SH-SY5Y (cell line): ENCODE measurements around the gene PTPRD.

Experiments used
- GATA2 ChIP-seq: IDR thresholded peaks from 2 replicates; pipeline ENCODE4 v1.6.1; 2011; ENCODE audit warnings: mild to moderate bottlenecking, low read depth, low read length
- GATA3 ChIP-seq: IDR thresholded peaks from 2 replicates; pipeline ENCODE4 v1.6.1; 2011; ENCODE audit warnings: low read depth, mild to moderate bottlenecking, low read length, moderate library complexity

PTPRD gene

DNA sequence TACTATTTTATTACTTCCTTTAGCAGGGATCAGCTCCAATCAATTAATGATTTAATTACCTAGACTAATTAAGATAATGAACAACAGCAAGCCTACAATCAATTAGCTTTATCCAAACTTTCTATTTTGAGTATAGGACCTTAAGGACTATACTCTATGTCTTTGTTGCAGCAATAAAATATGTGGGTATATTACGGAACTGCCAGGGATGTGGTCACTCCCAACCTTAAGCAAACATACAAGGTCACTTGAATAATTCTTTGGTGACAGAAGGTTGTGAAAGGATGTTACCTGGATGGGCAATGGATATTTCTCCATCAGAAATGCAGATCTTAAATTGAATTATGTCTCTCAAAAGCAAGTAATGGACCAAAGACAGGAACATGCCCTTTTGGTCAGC is 1905.8 kb downstream of the PTPRD start:
- TF ChIP-seq GATA2 = no peak
- TF ChIP-seq GATA3 = no peak

DNA sequence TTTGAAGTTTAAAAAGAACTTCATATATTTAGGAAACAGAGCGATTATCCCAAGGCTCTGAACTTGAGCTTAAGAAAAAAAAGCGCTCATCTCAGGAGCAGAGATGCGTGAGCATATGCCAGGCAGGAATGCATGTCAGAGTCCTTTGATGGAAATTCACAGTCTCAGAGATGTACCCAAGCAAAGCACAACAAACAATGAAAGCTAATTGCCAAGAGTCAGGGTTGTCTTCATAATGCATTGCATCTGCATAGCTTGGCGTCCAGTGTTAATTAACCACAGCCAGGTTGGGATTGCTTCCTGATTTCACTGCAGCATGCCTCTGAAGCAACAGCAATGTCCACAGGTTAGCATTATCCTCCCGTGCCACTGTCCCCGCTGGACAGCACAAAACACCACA is 1906.3 kb downstream of the PTPRD start:
- TF ChIP-seq GATA3 = no peak
- TF ChIP-seq GATA2 = no peak

DNA sequence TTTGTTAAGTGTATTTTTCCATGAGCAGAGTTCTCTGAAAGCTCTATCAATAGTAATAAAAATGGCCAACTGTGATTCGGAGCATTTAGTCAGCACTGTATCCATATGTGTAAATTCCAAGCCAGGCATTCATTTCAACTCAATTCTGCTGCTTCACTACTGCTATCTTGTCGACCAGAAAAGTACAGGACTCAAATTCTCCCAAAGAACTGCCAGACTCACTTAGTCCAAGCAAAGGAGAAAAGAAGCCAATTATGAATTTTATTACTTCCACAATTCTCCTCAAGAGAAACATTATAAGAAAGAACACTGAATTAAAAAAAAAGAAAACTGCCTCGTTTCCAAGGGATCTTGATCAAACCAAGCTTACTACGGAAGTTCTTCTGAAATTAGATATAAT is 1906.9 kb downstream of the PTPRD start:
- no peak for TF ChIP-seq GATA3
- no peak for TF ChIP-seq GATA2

DNA sequence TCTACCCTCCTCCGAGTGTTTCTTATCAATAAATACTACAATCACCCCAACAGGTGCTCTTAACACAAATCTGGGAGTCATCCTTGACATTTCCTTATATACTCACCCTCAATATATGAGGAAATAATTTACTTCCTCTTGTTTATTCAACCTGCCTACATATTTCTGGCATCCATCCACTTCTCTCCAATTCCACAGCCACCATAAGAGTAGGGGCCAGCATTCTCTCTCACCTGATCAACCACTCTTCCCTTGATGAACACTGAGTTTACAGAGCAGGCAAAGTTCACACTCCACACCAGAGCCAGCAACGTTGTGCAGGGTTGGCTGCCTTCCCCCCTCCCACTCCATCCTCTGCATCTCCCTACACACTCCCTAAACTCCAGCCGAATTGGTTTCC is 1908.9 kb downstream of the PTPRD start:
- TF ChIP-seq GATA3 = no peak
- TF ChIP-seq GATA2 = no peak

DNA sequence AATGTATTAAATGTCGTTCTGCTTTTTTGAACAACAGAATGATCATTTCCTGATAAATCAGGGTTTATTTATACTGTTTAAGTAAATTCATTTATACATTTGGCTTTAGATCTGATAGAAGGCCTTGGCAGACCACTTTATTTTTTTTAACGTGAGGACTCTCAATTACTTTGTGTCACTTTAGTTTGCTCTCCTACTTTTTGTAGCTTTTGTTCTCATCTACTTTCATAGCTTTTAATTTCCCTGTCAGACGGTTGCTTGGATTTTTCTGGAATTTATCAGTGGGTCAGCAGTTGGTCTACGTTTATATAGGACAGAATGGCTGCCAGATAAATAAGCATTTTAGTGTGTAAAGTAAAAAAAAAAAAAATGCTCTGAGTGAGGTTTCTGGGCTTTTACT is 1910.9 kb downstream of the PTPRD start:
- TF ChIP-seq GATA3 = no peak
- TF ChIP-seq GATA2 = no peak

DNA sequence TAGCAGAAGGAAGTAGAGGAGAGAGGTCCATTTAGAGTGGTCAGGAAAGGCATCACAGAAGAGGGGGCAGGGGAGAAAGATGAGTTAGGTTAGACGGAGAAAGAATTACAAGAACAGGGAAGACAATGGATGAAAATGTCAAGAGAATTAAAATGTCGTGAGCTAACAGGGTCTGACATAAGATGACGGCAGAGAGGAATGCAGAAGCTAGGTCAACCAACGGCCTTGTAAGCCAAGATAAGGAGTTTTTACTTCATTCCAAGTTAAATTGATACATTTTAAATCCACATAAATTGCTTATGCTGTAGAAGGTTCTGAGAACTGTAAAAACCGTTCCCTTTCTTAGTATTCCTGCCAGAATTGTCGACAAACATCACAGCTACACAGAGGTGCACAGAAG is 1916.3 kb downstream of the PTPRD start:
- TF ChIP-seq GATA2 (no peak), GATA3 (no peak)

DNA sequence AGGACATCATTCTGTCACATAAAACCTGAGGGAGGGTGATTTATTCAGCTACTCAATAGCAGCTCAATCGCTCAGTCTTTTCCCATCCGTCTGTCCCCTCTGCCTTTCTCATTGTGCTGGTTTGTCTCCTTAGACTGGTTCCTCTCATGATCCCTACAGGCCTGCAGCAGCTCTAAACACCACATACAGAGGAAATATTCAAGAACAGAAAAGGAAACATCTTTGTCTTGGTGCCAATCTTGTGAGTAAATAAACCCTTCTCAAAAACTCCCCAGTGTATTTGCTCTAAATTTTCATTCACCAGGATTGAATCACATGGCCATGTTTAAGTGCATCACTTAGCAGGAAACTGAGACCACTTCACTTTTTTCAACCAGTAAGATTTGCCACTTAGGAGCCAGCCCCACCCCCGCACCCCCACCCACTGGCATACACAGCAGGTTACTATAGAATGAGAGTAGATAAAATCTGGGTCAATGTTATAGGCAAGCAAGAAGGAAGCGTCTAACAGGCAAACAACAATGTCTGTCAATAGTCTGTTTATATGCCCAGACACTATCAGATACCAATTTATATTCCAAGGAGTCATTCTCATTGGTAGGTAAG is 1917.7 kb downstream of the PTPRD start:
- no peak for TF ChIP-seq GATA2
- TF ChIP-seq GATA3 = no peak

DNA sequence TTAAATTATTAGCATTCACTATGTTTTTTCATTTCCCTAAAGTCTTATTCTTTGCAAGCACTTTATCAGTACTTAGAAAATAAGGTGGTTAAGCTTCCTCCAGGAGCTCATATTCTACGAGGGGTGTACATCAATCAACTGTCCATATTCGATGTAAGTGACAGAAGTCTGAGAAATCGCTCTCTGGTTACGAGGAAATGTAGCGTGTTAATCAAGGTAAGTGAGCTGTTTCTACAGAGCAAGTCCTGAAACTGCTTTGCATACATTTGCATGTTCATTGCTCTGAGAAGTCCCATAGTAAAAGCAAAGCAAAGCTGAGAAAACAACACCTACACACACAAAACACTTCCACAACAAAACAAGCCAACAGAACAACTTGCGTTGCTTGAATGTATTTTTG is 1919.3 kb downstream of the PTPRD start:
- TF ChIP-seq GATA2 = no peak
- no peak for TF ChIP-seq GATA3

DNA sequence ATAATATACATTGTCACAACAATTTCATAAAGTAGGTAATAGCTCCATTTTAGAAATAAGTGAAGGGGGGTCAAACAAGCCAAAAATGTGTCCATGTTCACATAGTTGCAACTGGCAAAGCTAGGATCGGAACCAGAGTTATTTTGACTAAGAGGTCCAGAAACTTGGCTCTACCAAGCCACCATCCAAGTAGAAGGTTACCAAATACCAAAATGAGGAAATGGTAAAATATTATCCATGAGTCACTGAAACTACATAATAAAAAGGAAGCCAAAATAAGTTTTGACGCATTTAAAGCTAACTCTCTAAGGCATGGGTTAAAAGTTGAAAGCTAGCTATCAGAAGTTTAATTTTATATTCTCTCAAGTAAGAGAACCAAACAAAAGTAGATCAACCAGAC is 1926.3 kb downstream of the PTPRD start:
- TF ChIP-seq GATA2 = no peak
- no peak for TF ChIP-seq GATA3

DNA sequence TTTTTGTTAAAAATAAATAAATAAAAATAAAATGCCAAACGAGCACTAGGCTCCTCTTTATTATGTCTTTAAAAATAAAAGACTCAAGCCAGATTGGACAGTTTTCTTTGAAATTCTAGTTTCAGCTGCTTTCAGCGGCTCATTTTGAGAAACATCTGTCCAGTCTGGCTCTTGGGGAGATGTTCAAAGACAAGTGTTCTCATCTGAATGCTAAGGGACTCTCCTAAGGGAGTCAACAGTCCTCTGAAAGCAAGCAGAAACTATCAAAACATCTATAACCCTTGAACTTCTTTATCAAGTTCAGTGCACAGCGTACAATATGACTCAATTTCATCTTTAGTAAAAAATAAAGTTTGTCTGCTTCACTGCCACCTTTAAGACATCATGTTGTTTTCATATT is 1927.0 kb downstream of the PTPRD start:
- TF ChIP-seq GATA2 (no peak), GATA3 (no peak)

DNA sequence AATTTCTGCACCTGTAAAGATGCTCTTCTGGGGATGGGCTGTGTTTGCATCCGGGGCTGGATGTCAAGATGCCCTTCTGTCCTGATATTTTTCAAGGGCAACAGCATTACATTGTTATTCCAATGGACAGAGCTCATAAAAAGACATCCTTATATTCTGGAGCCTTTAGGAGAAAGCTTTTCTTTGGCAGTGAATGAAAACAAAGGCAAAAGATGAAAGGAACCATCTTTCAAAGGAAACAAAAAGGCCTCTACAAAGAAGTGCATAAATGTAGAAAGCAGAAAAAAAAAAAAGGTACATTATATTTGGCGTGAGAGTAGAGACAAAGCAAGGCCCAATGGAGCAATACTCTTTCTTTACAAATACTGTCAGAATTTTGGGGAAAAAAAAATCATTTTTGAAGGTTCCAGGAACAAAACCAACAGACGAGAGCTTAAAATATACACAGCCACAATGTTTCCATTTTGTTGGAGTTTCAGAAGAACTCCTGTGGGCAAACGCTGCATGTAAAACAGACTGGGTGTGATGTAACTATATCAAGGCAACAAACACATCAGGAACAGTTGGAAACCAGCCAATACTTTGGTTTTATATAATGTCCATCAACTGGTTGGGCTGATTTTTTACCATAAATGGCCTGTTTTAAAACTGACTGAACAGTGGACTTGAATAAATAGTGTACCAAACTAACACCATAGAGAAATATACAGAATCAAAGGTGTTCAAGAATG is 1927.7 kb downstream of the PTPRD start:
- TF ChIP-seq GATA2 (no peak), GATA3 (no peak)

DNA sequence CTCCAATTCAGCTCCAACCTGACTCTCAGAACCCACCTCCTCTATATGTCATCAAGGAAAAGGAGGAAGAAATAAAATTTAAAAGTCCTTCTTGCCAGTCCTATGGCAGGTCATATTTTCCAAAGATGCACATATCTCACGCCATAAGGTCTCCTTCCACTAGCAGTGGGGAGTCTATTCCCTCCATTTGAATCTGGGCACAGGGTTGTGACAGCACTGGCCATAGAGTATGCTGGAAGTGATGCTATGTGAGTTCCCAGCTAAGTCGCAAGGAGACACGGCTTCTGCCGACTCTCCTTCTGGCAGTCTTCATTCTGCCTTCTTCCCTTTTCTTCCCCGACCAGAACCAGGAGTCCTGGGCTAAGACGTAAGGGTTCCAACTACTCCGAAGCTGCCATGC is 1929.3 kb downstream of the PTPRD start:
- no peak for TF ChIP-seq GATA3
- TF ChIP-seq GATA2 = no peak

DNA sequence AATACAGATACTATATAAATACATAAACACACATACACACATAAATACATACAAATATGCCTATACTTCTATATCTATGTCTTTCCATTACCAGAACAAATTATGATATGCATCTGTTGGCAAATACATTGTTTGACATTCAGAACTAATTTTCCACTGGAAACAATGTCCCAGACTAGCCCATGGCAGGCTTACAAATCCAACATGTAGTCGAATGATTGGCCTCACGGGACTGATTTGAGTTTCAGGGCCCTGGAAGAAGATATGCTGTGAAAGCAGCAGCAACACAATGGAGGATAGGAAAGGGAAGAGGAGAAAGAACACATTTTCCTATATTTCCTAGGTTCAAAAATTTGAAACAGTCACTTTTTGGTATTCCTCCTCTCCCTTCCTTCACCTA is 1932.1 kb downstream of the PTPRD start:
- TF ChIP-seq GATA2 (no peak), GATA3 (no peak)

DNA sequence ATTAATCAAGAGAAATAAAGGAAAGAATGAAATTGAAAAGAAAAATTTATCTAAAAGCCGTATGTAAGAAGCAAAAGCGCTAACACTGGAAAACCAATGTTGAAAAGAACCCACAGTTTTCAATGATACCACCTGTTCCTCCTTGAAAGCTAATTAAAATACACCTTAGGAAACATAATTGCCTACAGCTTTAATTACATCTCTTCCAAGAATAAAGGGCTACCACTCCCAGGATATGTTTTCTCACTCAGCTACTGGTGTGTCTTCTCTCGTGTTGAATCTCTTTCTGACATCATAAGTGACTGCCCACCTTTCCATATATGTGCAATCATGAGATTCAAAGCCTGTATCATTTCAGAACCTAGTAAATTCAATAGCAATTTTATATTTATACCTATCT is 1932.6 kb downstream of the PTPRD start:
- TF ChIP-seq GATA2 (no peak), GATA3 (no peak)

DNA sequence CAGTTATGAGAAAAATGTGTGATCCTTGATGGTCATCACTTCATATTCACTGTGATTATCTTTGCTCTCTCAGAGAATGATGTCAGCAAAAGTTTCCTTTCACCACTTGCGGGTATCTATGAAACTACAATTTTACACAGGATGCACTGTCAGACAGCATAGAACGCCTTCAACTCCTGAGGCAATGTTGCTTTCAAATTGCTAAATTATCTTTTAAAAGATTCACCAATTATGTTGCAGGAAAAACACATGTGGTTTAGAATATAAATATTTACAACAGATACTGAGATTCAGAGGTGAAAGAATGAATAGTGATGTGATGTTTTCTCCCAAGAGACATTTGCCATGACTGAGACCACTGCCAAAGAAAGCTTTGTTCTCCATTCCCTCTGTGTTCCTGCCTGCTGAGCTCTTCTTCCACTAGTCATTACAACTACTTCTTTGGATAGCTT is 1933.4 kb downstream of the PTPRD start:
- TF ChIP-seq GATA3 (no peak), GATA2 (no peak)
